Measurements from ENCODE around the gene PRKCE.

- TF ChIP-seq CTCF (IDR thresholded peaks at IDR 0.05; ENCODE audit: low read depth, low read length, missing input control) (no peak), MAX (IDR thresholded peaks at IDR 0.05) (no peak), RAD21 (IDR thresholded peaks at IDR 0.05) (no peak), ZBTB33 (IDR thresholded peaks at IDR 0.05) (no peak)
Measured at GRCh38 chr2:45750001-45750400, 98.5 kb downstream of the PRKCE start.

Measured in liver (tissue), 3 donors.